Measurements from ENCODE around the gene CSTA.

CSTA gene

DNA sequence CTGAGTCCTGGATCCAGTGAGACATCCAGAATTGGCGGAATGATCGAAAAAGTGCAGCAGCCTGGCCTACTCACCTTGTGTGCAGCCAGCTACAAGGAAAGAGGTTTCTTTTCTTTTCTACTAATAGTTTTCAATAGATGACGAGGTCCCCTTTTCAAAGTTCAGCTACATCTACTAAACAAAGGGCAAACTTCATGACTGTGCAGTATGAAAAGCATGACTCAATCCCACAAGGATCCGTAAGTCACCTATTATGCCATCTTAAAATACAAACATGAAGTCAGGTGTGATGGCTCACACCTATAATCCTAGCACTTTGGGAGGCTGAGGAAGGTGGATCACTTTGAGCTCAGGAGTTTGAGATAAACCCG is 41.3 kb downstream of the CSTA start:
- H3K9me3 ChIP-seq, result no peaks in the 10 kb centered on the region
- H3K36me3 ChIP-seq (replicated peaks), result peaks cover 61% of the 10 kb centered on the region
- H3K4me3 ChIP-seq, result no peak overlapping the region
- no peak for DNase-seq (ENCODE audit: low spot score in 2 of 2)
- H3K4me1 ChIP-seq, result peaks cover 8% of the 10 kb centered on the region
- no peaks in the 10 kb centered on the region for H3K27me3 ChIP-seq (ENCODE audit: low read depth)
- in situ Hi-C loops (cut with MboI; ENCODE audit: low sequenced_read_pairs), result no loop called here

- H3K4me1 ChIP-seq, result no peaks in the 10 kb centered on the region
- in situ Hi-C loops (cut with MboI; ENCODE audit: low sequenced_read_pairs), result no loop called here
- no peak for DNase-seq (ENCODE audit: low spot score in 2 of 2)
- H3K36me3 ChIP-seq (replicated peaks), result peaks cover 9% of the 10 kb centered on the region
- no peak overlapping the region for H3K4me3 ChIP-seq
- no peaks in the 10 kb centered on the region for H3K27me3 ChIP-seq (ENCODE audit: low read depth)
- no peaks in the 10 kb centered on the region for H3K9me3 ChIP-seq
These were observed 49.0 kb downstream of the CSTA start for GRCh38 chr3:122374034-122374433.

GRCh38 chr3:122377975-122378374 is 52.9 kb downstream of the CSTA start:
- H3K27me3 ChIP-seq (ENCODE audit: low read depth), result no peaks in the 10 kb centered on the region
- H3K9me3 ChIP-seq, result no peaks in the 10 kb centered on the region
- in situ Hi-C loops (cut with MboI; ENCODE audit: low sequenced_read_pairs), result no loop called here
- H3K4me3 ChIP-seq, result no peak overlapping the region
- H3K4me1 ChIP-seq, result no peaks in the 10 kb centered on the region; the same call in 1 of the 2 replicates
- no peak for DNase-seq (ENCODE audit: low spot score in 2 of 2)
- no peaks in the 10 kb centered on the region for H3K36me3 ChIP-seq (replicated peaks)

DNA sequence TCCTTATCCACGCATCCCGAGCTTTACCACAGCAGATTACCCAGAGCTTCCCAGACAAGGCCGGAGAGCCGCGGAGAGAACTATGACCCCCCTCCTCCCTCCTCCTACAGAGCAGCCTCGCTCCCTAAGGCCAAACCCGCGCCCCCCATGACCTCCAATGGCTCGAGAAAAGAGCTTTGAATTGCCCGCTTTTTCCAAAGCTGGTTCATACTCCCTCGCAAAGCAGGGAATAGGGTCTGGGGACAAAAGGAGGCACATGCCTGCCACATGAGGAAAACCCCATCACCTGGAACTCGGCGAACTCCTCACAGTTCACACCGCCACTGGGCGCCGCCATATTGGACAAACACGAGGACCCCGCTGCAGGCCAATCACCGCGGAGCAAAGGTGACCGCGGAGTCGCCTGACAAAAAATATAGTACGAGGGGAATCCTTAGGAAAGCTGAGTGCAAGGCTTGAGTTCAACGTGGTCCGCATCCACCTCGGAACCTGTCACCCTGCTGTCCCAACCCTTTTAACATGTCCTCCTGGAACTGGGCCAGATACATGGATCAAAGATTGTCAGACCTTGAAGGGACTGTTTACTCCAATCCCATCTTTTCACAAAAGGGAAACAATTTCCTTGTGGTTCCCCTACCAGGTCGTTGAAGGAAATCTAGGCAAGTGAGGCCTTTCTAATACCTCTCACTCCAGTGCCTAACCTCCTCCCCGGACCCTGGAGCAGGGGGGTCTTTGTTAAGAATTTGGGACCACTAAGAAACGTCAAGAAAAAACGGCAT is 58.0 kb downstream of the CSTA start, which contains the start of gene MIX23:
Gene MIX23 (minus strand): TSS at position 344 of the 779 bp plus-strand sequence. CDS start 7 bp downstream, at position 337.
- in situ Hi-C loops (cut with MboI; ENCODE audit: low sequenced_read_pairs), result no loop called here
- Histone ChIP-seq H3K27me3 (ENCODE audit: low read depth) (no peaks in the 10 kb centered on the region), H3K9me3 (no peaks in the 10 kb centered on the region), H3K4me3 (peak within 1 kb of the TSS; percentile 64), H3K4me1 (peaks cover 15% of the 10 kb centered on the region), H3K36me3 (replicated peaks) (no peaks in the 10 kb centered on the region)
- peak; percentile 84 to 95 for DNase-seq (ENCODE audit: low spot score in 2 of 2)

- no peaks in the 10 kb centered on the region for H3K27me3 ChIP-seq (ENCODE audit: low read depth)
- in situ Hi-C loops (cut with MboI; ENCODE audit: low sequenced_read_pairs), result no loop called here
- H3K36me3 ChIP-seq (replicated peaks), result no peaks in the 10 kb centered on the region
- peaks cover 15% of the 10 kb centered on the region for H3K4me1 ChIP-seq
- DNase-seq (ENCODE audit: low spot score in 2 of 2), result peak; percentile 89 to 97
- H3K9me3 ChIP-seq, result no peaks in the 10 kb centered on the region
- peak within 1 kb of the TSS; percentile 64 for H3K4me3 ChIP-seq
These were observed 59.0 kb downstream of the CSTA start, which contains the start of gene FAM162A for GRCh38 chr3:122383771-122384697. Gene FAM162A (plus strand): TSS chr3:122384182. CDS start chr3:122384266, 84 bp downstream.

GRCh38 chr3:122387709-122388108 is 62.7 kb downstream of the CSTA start:
- Histone ChIP-seq H3K9me3 (no peaks in the 10 kb centered on the region), H3K4me1 (peaks cover 15% of the 10 kb centered on the region), H3K36me3 (replicated peaks) (no peaks in the 10 kb centered on the region), H3K27me3 (ENCODE audit: low read depth) (no peaks in the 10 kb centered on the region), H3K4me3 (no peak overlapping the region)
- DNase-seq (ENCODE audit: low spot score in 2 of 2), result no peak
- in situ Hi-C loops (cut with MboI; ENCODE audit: low sequenced_read_pairs), result no loop called here

GRCh38 chr3:122389197-122389596 is 64.1 kb downstream of the CSTA start:
- Histone ChIP-seq H3K36me3 (replicated peaks) (no peaks in the 10 kb centered on the region), H3K4me1 (peaks cover 10% of the 10 kb centered on the region)
- in situ Hi-C loops (cut with MboI; ENCODE audit: low sequenced_read_pairs), result no loop called here

DNA sequence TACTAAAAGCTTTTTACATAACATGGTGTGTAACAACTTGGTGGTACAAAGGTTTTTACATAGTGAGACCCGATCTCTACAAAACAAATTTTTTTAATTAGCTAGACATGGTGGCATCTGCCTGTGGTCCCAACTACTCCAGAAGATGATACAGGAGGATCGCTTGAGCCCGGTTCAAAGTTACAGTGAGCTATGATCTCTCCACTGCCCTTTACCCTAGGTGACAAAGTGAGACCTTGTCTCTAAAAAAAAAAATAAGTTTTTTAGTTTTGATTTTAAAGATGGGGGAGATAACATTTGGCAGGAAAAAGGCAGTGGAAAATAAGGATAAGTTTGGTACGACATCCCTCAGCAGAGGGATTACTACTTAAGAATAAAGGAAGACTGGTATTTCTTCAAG is 64.8 kb downstream of the CSTA start:
- in situ Hi-C loops (cut with MboI; ENCODE audit: low sequenced_read_pairs), result no loop called here
- Histone ChIP-seq H3K36me3 (replicated peaks) (no peaks in the 10 kb centered on the region), H3K9me3 (no peaks in the 10 kb centered on the region), H3K4me1 (peaks cover 7% of the 10 kb centered on the region), H3K27me3 (ENCODE audit: low read depth) (no peaks in the 10 kb centered on the region), H3K4me3 (no peak overlapping the region)
- no peak for DNase-seq (ENCODE audit: low spot score in 2 of 2)

More at GRCh38 chr3:122389197-122389596, 64.1 kb downstream of the CSTA start:
- Histone ChIP-seq H3K9me3 (no peaks in the 10 kb centered on the region), H3K27me3 (ENCODE audit: low read depth) (no peaks in the 10 kb centered on the region), H3K4me3 (no peak overlapping the region)
- no peak for DNase-seq (ENCODE audit: low spot score in 2 of 2)

DNA sequence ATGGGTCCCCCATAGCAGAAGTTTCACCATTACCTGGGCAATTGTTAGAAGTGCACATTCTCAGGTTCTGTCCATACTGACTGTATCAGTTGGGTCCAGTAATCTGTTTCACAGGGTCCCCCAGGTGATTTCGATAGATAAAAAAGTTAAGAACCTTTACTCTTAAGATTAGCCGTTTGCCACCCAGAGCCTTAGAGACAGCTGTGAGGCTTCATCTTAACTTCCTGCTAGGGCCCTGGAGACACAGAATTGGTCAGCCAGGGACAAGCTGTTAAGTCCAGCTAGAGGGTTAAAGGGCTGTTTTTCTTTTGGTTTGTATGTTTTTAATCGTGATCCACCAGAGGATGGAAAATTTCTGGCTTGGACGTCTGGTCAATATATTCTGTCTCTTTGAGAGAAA is 65.6 kb downstream of the CSTA start:
- no peaks in the 10 kb centered on the region for H3K36me3 ChIP-seq (replicated peaks)
- H3K27me3 ChIP-seq (ENCODE audit: low read depth), result no peaks in the 10 kb centered on the region
- in situ Hi-C loops (cut with MboI; ENCODE audit: low sequenced_read_pairs), result no loop called here
- no peak overlapping the region for H3K4me3 ChIP-seq
- DNase-seq (ENCODE audit: low spot score in 2 of 2), result no peak
- H3K9me3 ChIP-seq, result no peaks in the 10 kb centered on the region
- peaks cover 1% of the 10 kb centered on the region for H3K4me1 ChIP-seq
